Activated T-cell treated with anti-CD3 and anti-CD28 coated beads, Interleukin-2, amount 50 U/mL, for 48 hours (primary cell): ENCODE data around the gene REM2.
"Not testable (repeated sequence)": the region's sequence is repeated elsewhere in the genome, so short reads cannot be mapped to it uniquely, and the experiment has no call there.

Source experiments
- DNase-seq, 2 experiments: peaks; one replicate each; pipeline ENCODE4 v3.0.0-alpha.2; 2020

The REM2 gene

GRCh38 chr14:22849212-22849819 lies 33.7 kb upstream of the REM2 start:
- DNase-seq, result no peak

GRCh38 chr14:22850944-22851764 lies 31.9 kb upstream of the REM2 start:
- DNase-seq, result peak; percentile 60 to 71

- DNase-seq, result not testable (repeated sequence)
Measured at GRCh38 chr14:22852178-22852577, 30.8 kb upstream of the REM2 start.

GRCh38 chr14:22852599-22852939 lies 30.5 kb upstream of the REM2 start:
- no peak for DNase-seq

GRCh38 chr14:22852940-22853767 lies 29.9 kb upstream of the REM2 start:
- peak; percentile 98 to 99 for DNase-seq

- not testable (repeated sequence) for DNase-seq
Measured at GRCh38 chr14:22854296-22854695, 28.7 kb upstream of the REM2 start.

GRCh38 chr14:22854963-22855724 lies 27.9 kb upstream of the REM2 start:
- no peak for DNase-seq

GRCh38 chr14:22856428-22856827 lies 26.6 kb upstream of the REM2 start:
- DNase-seq, result no peak

- DNase-seq, result not testable (repeated sequence)
Measured at GRCh38 chr14:22860377-22860776, 22.6 kb upstream of the REM2 start.

- DNase-seq, result no peak
Measured at GRCh38 chr14:22861651-22862050, 21.4 kb upstream of the REM2 start.

- DNase-seq, result no peak
Measured at GRCh38 chr14:22864979-22865378, 18.0 kb upstream of the REM2 start.

- DNase-seq, result peak in 1 of 2 experiments; percentile 53
Measured at GRCh38 chr14:22865424-22866405, 17.3 kb upstream of the REM2 start.

GRCh38 chr14:22866874-22867273 lies 16.1 kb upstream of the REM2 start:
- no peak for DNase-seq

- no peak for DNase-seq
Measured at GRCh38 chr14:22870811-22871223, 12.2 kb upstream of the REM2 start.

GRCh38 chr14:22871224-22872032 lies 11.6 kb upstream of the REM2 start, which contains the start of gene LRP10:
Gene LRP10 (plus strand): TSS chr14:22871740. CDS start chr14:22872304, 564 bp downstream.
- DNase-seq, result peak; percentile 85 to 89

GRCh38 chr14:22872033-22872832 lies 10.8 kb upstream of the REM2 start:
- DNase-seq, result peak; percentile 86 to 90

GRCh38 chr14:22872833-22873520 lies 10.0 kb upstream of the REM2 start:
- DNase-seq, result no peak

GRCh38 chr14:22875003-22875747 lies 7.8 kb upstream of the REM2 start:
- DNase-seq, result no peak
